GM21360 (cell line): ENCODE measurements around the gene C10orf71.

Source experiments
- ATAC-seq: cut with Tn5 transposase; IDR thresholded peaks from one replicate; pipeline ENCODE4 v1.9.1; 2021; ENCODE audit warnings: mild to moderate bottlenecking, moderate library complexity; ENCODE audit not compliant: unreplicated experiment

Gene C10orf71

GRCh38 chr10:49298983-49299815, at the start of gene C10orf71:
Gene C10orf71 (plus strand): TSS chr10:49299170. CDS start chr10:49322546, 23,376 bp downstream.
- no peak for ATAC-seq

GRCh38 chr10:49252313-49253034, 46.5 kb upstream of the C10orf71 start:
- no peak for ATAC-seq

- ATAC-seq: no peak
Measured at GRCh38 chr10:49253340-49253906, 45.5 kb upstream of the C10orf71 start.

GRCh38 chr10:49254150-49254549, 44.8 kb upstream of the C10orf71 start:
- ATAC-seq: no peak

GRCh38 chr10:49254556-49255318, 44.2 kb upstream of the C10orf71 start:
- ATAC-seq: no peak

GRCh38 chr10:49255883-49256282, 43.1 kb upstream of the C10orf71 start:
- no peak for ATAC-seq

- no peak for ATAC-seq
Measured at GRCh38 chr10:49257154-49257553, 41.8 kb upstream of the C10orf71 start.

GRCh38 chr10:49257626-49258349, 41.2 kb upstream of the C10orf71 start:
- no peak for ATAC-seq

GRCh38 chr10:49258350-49258683, 40.7 kb upstream of the C10orf71 start:
- ATAC-seq: no peak

GRCh38 chr10:49260644-49261296, 38.2 kb upstream of the C10orf71 start:
- ATAC-seq: no peak

GRCh38 chr10:49263591-49263990, 35.4 kb upstream of the C10orf71 start:
- ATAC-seq: no peak

- ATAC-seq: no peak
Measured at GRCh38 chr10:49264177-49264677, 34.7 kb upstream of the C10orf71 start.

- no peak for ATAC-seq
Measured at GRCh38 chr10:49265885-49266284, 33.1 kb upstream of the C10orf71 start.

GRCh38 chr10:49268185-49268584, 30.8 kb upstream of the C10orf71 start:
- no peak for ATAC-seq

- ATAC-seq: no peak
Measured at GRCh38 chr10:49269523-49269922, 29.4 kb upstream of the C10orf71 start.

- no peak for ATAC-seq
Measured at GRCh38 chr10:49270565-49270964, 28.4 kb upstream of the C10orf71 start.

GRCh38 chr10:49271346-49271745, 27.6 kb upstream of the C10orf71 start:
- ATAC-seq: no peak

GRCh38 chr10:49272251-49273081, 26.5 kb upstream of the C10orf71 start:
- no peak for ATAC-seq

GRCh38 chr10:49273082-49273465, 25.9 kb upstream of the C10orf71 start:
- no peak for ATAC-seq
